GM10248 (cell line): ENCODE measurements around the gene PHF5A.
"Not testable (repeated sequence)": the region's sequence is repeated elsewhere in the genome, so short reads cannot be mapped to it uniquely, and the experiment has no call there.

Experiments used
- CTCF ChIA-PET: fragments of 300-600 bp; sonication (Branson Sonifier 250); formaldehyde crosslinking; extraction: SDS; loops from one replicate; lab custom pipeline; 2021; ENCODE audit warnings: antibody characterized with exemption; lab: Yijun Ruan, JAX
- POLR2A ChIA-PET: fragments of 350-650 bp; sonication (Branson Sonifier 250); formaldehyde crosslinking; extraction: SDS; loops from one replicate; lab custom pipeline; 2020; ENCODE audit warnings: antibody characterized with exemption; lab: Yijun Ruan, JAX
- DNase-seq: peaks from one replicate; pipeline ENCODE4 v3.0.0; 2012; ENCODE audit errors: extremely low spot score
- CTCF ChIP-seq: IDR thresholded peaks from 2 replicates; pipeline ENCODE4 v1.5.1; 2012; ENCODE audit warnings: mild to moderate bottlenecking, low read depth; ENCODE audit errors: extremely low read depth, missing control alignments, control extremely low read depth

PHF5A gene

GRCh38 chr22:41437198-41437597 lies 31.3 kb downstream of the PHF5A start:
- ChIA-PET POLR2A (interaction anchor here (1.3 to 1.5 kb wide), 2 partner anchors 9 to 26 kb away, joined by 8 to 12 read pairs; partner anchors contain the start of gene TOB2), CTCF (interaction anchor here (0.8 to 1.0 kb wide), 3 partner anchors 26 to 88 kb away, joined by 3 read pairs; no protein-coding TSS in a partner anchor)
- no peak for DNase-seq

GRCh38 chr22:41436322-41437113 lies 32.0 kb downstream of the PHF5A start:
- POLR2A ChIA-PET, result interaction anchor here (0.7 to 1.5 kb wide), 3 partner anchors 9 to 25 kb away, joined by 3 to 12 read pairs (median 8); partner anchors contain the start of gene TOB2
- DNase-seq, result no peak
- CTCF ChIA-PET, result interaction anchor here (0.8 to 1.3 kb wide), 3 partner anchors 9 to 32 kb away, joined by 3 to 4 read pairs (median 3); no protein-coding TSS in a partner anchor
- TF ChIP-seq CTCF, result no peak

More at GRCh38 chr22:41437198-41437597, 31.3 kb downstream of the PHF5A start:
- TF ChIP-seq CTCF, result no peak

- CTCF ChIA-PET, result interaction anchor here (1.3 kb wide), 2 partner anchors 8 to 32 kb away, joined by 3 to 4 read pairs; no protein-coding TSS in a partner anchor
- POLR2A ChIA-PET, result interaction anchor here (0.7 kb wide), 1 partner anchor 9 kb away, joined by 3 read pairs; no protein-coding TSS in a partner anchor
These were observed 32.9 kb downstream of the PHF5A start for GRCh38 chr22:41435560-41435959.

GRCh38 chr22:41434361-41435003 lies 34.0 kb downstream of the PHF5A start:
- CTCF ChIA-PET, result interaction anchor here (1.3 kb wide), 1 partner anchor 31 kb away, joined by 3 read pairs; no protein-coding TSS in a partner anchor
- DNase-seq, POLR2A ChIA-PET: not testable (repeated sequence)

More at GRCh38 chr22:41435560-41435959, 32.9 kb downstream of the PHF5A start:
- peak; percentile 7 for DNase-seq
- no peak for TF ChIP-seq CTCF

- DNase-seq, CTCF ChIA-PET, POLR2A ChIA-PET: not testable (repeated sequence)
These were observed 35.0 kb downstream of the PHF5A start for GRCh38 chr22:41433480-41433879.

- CTCF ChIA-PET, result no interaction called here
- POLR2A ChIA-PET, result no interaction called here
- DNase-seq, result peak; percentile 8
- TF ChIP-seq CTCF, result no peak
These were observed 36.8 kb downstream of the PHF5A start for GRCh38 chr22:41431656-41432055.

GRCh38 chr22:41429951-41430332 lies 38.5 kb downstream of the PHF5A start:
- ChIA-PET POLR2A (no interaction called here), CTCF (interaction anchor here (0.7 to 2.0 kb wide), 2 partner anchors 21 to 26 kb away, joined by 3 to 5 read pairs; no protein-coding TSS in a partner anchor)
- no peak for TF ChIP-seq CTCF
- no peak for DNase-seq
